Measurements from ENCODE around the gene ZNF688. TPM values are rescaled to one million over a fixed set of nuclear protein-coding genes. Genes with fewer than 3 reads are reported as not detected.

The ZNF688 gene
- total and polyA plus RNA-seq, 2 of the 13 experiments (the other 11 are each of a cell fraction or from before 2014, with no cell fraction given), result 2.4 to 5.4 TPM

DNA sequence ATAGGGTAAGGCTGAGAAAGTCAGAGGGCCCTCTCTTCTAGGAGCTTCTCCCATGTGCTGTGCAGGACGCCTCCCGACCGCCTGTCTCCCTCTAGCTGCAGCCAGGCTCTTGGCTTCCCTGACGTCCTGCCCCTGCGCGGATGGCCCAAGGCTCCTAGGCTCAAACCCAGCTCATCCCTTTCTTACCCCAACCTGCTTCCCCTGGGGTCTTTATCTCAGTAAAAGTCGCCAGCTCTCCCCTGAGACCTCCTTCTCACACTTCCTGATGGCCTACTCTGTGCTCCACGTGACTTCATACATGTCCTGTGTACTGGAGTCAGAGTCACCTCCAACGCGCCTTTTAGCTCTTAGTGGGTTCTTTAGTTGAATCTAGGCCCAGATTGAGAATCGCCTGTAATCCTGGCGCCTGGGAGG lies 35.7 kb downstream of the ZNF688 start (continued):
- TF ChIP-seq, protein P1, sequence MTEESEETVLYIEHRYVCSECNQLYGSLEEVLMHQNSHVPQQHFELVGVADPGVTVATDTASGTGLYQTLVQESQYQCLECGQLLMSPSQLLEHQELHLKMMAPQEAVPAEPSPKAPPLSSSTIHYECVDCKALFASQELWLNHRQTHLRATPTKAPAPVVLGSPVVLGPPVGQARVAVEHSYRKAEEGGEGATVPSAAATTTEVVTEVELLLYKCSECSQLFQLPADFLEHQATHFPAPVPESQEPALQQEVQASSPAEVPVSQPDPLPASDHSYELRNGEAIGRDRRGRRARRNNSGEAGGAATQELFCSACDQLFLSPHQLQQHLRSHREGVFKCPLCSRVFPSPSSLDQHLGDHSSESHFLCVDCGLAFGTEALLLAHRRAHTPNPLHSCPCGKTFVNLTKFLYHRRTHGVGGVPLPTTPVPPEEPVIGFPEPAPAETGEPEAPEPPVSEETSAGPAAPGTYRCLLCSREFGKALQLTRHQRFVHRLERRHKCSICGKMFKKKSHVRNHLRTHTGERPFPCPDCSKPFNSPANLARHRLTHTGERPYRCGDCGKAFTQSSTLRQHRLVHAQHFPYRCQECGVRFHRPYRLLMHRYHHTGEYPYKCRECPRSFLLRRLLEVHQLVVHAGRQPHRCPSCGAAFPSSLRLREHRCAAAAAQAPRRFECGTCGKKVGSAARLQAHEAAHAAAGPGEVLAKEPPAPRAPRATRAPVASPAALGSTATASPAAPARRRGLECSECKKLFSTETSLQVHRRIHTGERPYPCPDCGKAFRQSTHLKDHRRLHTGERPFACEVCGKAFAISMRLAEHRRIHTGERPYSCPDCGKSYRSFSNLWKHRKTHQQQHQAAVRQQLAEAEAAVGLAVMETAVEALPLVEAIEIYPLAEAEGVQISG (CRISPR knock-in tag; IDR thresholded peaks at IDR 0.05), result peak; percentile 92
- TF ChIP-seq ZFP36L2 (CRISPR knock-in tag; IDR thresholded peaks at IDR 0.05) (no peak), SAP130 (CRISPR knock-in tag; IDR thresholded peaks at IDR 0.05; ENCODE audit: low read depth) (peak; percentile 81), ATM (IDR thresholded peaks at IDR 0.05; ENCODE audit: borderline replicate concordance) (no peak), TSC22D2 (CRISPR knock-in tag; IDR thresholded peaks at IDR 0.05; ENCODE audit: borderline replicate concordance) (0 out of 2 replicates have a peak, but pooled peaks have one; percentile 51), FOXK2 (IDR thresholded peaks at IDR 0.05) (no peak), ZNF605 (CRISPR knock-in tag; IDR thresholded peaks at IDR 0.05) (no peak; the same call in 1 of the 2 replicates), KDM2A (CRISPR knock-in tag; IDR thresholded peaks at IDR 0.05; ENCODE audit: borderline replicate concordance, low read depth) (peak; percentile 66), TMF1 (CRISPR knock-in tag; IDR thresholded peaks at IDR 0.05; ENCODE audit: low read depth) (no peak), FOXJ3 (CRISPR knock-in tag; IDR thresholded peaks at IDR 0.05; ENCODE audit: borderline replicate concordance) (no peak), FOXP1 (IDR thresholded peaks at IDR 0.05) (no peak), FOXP1 (CRISPR knock-in tag; IDR thresholded peaks at IDR 0.05) (no peak), ZNF747 (CRISPR knock-in tag; IDR thresholded peaks at IDR 0.05; ENCODE audit: borderline replicate concordance) (no peak), NFKB2 (CRISPR knock-in tag; IDR thresholded peaks at IDR 0.05; ENCODE audit: borderline replicate concordance) (peak; percentile 94)
- TF ChIP-seq, protein P2, sequence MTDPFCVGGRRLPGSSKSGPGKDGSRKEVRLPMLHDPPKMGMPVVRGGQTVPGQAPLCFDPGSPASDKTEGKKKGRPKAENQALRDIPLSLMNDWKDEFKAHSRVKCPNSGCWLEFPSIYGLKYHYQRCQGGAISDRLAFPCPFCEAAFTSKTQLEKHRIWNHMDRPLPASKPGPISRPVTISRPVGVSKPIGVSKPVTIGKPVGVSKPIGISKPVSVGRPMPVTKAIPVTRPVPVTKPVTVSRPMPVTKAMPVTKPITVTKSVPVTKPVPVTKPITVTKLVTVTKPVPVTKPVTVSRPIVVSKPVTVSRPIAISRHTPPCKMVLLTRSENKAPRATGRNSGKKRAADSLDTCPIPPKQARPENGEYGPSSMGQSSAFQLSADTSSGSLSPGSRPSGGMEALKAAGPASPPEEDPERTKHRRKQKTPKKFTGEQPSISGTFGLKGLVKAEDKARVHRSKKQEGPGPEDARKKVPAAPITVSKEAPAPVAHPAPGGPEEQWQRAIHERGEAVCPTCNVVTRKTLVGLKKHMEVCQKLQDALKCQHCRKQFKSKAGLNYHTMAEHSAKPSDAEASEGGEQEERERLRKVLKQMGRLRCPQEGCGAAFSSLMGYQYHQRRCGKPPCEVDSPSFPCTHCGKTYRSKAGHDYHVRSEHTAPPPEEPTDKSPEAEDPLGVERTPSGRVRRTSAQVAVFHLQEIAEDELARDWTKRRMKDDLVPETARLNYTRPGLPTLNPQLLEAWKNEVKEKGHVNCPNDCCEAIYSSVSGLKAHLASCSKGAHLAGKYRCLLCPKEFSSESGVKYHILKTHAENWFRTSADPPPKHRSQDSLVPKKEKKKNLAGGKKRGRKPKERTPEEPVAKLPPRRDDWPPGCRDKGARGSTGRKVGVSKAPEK (CRISPR knock-in tag; IDR thresholded peaks at IDR 0.05; ENCODE audit: borderline replicate concordance), result no peak
- TF ChIP-seq, protein P3, sequence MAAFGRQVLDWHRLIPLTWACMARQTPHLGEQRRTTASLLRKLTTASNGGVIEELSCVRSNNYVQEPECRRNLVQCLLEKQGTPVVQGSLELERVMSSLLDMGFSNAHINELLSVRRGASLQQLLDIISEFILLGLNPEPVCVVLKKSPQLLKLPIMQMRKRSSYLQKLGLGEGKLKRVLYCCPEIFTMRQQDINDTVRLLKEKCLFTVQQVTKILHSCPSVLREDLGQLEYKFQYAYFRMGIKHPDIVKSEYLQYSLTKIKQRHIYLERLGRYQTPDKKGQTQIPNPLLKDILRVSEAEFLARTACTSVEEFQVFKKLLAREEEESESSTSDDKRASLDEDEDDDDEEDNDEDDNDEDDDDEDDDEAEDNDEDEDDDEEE (CRISPR knock-in tag; IDR thresholded peaks at IDR 0.05), result no peak; the same call in 1 of the 2 replicates
- TF ChIP-seq, protein P4, sequence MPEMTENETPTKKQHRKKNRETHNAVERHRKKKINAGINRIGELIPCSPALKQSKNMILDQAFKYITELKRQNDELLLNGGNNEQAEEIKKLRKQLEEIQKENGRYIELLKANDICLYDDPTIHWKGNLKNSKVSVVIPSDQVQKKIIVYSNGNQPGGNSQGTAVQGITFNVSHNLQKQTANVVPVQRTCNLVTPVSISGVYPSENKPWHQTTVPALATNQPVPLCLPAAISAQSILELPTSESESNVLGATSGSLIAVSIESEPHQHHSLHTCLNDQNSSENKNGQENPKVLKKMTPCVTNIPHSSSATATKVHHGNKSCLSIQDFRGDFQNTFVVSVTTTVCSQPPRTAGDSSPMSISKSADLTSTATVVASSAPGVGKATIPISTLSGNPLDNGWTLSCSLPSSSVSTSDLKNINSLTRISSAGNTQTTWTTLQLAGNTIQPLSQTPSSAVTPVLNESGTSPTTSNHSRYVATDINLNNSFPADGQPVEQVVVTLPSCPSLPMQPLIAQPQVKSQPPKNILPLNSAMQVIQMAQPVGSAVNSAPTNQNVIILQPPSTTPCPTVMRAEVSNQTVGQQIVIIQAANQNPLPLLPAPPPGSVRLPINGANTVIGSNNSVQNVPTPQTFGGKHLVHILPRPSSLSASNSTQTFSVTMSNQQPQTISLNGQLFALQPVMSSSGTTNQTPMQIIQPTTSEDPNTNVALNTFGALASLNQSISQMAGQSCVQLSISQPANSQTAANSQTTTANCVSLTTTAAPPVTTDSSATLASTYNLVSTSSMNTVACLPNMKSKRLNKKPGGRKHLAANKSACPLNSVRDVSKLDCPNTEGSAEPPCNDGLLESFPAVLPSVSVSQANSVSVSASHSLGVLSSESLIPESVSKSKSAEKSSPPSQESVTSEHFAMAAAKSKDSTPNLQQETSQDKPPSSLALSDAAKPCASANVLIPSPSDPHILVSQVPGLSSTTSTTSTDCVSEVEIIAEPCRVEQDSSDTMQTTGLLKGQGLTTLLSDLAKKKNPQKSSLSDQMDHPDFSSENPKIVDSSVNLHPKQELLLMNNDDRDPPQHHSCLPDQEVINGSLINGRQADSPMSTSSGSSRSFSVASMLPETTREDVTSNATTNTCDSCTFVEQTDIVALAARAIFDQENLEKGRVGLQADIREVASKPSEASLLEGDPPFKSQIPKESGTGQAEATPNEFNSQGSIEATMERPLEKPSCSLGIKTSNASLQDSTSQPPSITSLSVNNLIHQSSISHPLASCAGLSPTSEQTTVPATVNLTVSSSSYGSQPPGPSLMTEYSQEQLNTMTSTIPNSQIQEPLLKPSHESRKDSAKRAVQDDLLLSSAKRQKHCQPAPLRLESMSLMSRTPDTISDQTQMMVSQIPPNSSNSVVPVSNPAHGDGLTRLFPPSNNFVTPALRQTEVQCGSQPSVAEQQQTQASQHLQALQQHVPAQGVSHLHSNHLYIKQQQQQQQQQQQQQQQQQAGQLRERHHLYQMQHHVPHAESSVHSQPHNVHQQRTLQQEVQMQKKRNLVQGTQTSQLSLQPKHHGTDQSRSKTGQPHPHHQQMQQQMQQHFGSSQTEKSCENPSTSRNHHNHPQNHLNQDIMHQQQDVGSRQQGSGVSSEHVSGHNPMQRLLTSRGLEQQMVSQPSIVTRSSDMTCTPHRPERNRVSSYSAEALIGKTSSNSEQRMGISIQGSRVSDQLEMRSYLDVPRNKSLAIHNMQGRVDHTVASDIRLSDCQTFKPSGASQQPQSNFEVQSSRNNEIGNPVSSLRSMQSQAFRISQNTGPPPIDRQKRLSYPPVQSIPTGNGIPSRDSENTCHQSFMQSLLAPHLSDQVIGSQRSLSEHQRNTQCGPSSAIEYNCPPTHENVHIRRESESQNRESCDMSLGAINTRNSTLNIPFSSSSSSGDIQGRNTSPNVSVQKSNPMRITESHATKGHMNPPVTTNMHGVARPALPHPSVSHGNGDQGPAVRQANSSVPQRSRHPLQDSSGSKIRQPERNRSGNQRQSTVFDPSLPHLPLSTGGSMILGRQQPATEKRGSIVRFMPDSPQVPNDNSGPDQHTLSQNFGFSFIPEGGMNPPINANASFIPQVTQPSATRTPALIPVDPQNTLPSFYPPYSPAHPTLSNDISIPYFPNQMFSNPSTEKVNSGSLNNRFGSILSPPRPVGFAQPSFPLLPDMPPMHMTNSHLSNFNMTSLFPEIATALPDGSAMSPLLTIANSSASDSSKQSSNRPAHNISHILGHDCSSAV (CRISPR knock-in tag; IDR thresholded peaks at IDR 0.05; ENCODE audit: borderline replicate concordance), result no peak

Data from HepG2 (cell line).